ENCODE results near the gene CNTN1.

The CNTN1 gene

DNA sequence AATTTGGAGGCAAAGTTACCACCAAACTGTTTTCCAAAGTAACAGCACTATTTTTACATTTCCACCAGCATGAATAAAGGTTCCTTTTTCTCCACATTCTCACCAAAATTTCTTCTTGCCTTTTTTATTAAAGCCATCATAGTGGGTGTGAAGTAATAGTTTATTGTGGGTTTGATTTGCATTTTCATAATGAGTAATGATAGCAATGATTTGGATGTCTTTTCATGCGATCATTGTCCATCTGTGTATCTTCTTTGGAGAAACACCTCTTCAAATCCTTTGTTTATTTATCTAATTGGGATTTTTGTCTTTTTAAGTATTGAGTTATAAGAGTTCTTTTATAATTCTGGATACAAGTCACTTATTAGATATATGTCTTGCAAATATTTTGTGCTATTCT, 172.7 kb downstream of the CNTN1 start:
- no peak for DNase-seq

GRCh38 chr12:40870981-40871380, 178.7 kb downstream of the CNTN1 start:
- no peak for DNase-seq

GRCh38 chr12:40874868-40875267, 182.6 kb downstream of the CNTN1 start:
- DNase-seq = no peak

- DNase-seq = no peak
These were observed 197.1 kb downstream of the CNTN1 start for GRCh38 chr12:40889329-40889728.

DNA sequence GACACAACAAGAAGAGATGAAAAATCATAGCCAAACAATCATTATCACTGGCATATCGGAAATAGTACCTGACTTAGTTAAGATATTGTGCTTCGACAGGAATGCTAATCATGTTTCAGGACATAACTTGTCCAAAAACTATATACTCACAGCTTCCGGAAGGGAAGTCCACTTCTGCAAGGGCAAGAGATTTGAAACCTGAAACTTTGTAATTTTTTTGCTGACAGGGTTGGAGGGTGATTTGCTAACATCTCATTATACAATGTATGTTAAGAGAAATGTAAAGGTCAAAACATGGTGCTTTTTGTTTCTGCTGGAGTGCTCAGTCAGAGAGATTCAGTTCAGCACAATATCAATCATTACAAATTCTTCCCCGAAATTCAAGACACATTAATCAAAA, 200.3 kb downstream of the CNTN1 start:
- no peak for DNase-seq

GRCh38 chr12:40898505-40898904, 206.3 kb downstream of the CNTN1 start:
- DNase-seq = no peak

DNA sequence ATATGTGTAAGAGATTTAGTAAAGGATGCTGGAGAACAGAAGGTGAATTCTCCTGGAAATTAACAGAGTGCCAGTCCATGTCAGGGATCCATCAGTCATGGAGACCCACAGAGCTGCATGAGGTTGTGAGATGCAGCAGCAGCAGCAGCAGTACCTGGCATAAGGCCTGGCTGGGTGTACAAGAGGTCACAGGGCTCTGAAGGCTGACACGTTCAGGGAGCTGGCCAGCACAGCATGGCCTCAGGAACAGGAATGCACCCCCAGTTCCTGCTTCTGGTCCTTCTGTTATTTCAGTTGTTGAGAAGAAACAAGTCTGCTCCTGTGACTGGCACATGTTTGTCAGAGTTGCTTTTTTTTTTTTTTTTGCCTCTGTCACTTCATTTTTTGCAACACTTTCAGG, 210.8 kb downstream of the CNTN1 start:
- DNase-seq = no peak

DNA sequence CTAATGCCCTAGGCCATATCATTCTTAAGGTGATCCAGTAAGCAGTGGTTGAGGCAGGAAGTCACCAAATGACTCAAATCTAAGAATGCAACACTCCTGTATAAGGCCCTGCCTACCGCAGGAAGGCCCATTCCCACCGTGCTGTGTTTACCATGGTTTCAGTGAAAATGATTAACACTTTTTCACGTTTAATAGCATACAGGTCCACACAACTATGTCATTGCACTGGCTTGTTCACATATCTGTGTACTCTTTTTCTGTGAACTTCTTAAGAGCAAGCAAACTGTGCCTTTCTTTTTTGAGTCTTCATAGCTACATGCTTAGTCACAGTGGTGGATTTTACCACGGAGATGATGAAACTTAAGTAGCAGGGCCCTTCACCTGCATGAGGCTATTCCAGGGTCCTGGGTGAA, 214.9 kb downstream of the CNTN1 start:
- no peak for DNase-seq

DNA sequence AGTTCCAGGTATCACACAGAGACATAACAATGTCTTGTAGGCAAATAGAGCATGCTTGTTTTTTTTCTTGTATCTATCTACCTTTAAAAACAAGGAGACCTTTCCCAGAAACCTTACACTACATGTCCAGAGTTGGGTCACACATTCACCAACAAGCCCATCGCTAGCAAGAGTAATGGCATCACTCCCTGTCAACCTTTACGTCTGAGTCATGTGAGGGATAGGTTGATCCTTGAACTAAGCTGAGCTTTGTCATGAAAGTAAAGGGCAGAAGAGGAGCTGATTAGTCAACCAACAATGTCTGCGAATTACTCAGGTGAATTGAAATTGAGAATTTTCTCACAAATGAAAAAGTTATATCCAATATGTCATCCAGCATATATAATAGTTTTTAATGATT, 219.4 kb downstream of the CNTN1 start:
- no peak for DNase-seq

DNA sequence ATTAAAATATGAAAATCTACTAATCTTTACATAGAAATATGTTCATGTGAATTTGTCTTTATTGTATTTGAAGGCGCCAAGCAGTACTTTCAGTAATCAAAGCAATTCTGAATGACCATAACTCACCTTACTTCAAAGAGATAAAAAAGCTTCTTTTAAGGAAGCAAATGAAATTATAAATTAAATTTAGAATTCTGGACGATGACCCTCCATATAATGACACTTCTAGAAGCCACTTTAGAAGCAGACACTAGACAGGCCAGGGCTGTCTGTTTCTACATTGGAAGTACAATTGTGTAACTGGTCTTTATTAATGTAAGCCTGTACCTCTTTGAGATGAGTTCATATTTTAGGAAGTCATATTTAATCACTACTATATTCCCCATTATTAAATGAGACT, 222.9 kb downstream of the CNTN1 start:
- DNase-seq = no peak

- DNase-seq = no peak
These were observed 225.3 kb downstream of the CNTN1 start for GRCh38 chr12:40917561-40917960.

GRCh38 chr12:40921563-40922163, 229.4 kb downstream of the CNTN1 start:
- DNase-seq = no peak

- no peak for DNase-seq
These were observed 245.7 kb downstream of the CNTN1 start for GRCh38 chr12:40937891-40938290.

DNA sequence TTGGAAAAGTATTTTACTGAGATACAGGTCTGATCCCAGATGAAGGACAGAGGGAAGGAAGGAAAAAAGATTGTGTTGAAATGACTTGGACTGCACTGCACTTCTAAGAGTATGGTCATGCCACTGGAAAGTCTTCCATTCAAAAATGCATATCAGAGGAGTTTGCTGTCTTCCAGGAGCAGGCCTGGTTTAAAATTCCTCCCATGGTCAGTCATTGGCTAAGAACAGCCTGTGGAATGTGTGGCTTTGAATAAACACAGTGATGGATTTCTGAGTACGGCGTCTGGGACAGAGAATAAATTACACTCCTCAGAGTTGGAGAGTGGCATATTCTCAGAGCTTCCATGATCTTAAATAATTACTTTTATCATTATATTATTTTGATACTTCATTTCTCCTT, 250.1 kb downstream of the CNTN1 start:
- DNase-seq = no peak

GRCh38 chr12:40945772-40946171, 253.5 kb downstream of the CNTN1 start:
- DNase-seq = no peak

DNA sequence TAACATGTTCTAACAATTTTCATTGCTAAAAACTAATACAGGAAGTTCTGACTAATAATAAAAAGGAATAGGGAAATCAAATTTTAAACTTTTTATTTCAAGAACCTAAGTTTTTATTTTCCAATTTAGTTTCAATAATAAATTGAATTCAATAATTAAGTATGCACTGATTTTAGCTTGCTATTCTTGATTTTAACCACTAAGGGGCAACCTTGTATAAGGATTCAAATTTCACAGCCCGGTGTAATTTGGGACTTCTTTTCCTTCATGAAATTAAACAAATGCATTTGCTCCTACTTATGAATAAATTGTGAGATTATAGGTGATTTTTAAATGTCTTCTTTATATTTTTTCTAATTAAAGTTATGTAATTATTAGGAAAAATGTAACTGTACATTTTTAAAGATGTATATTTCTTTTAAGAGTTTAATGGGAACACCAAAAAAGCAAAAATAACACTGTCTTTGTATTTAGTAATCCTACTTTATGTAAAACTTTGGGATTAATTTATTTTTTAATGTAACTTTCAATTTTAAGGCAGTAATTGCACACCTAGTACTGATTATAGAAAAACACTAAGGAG, 254.5 kb downstream of the CNTN1 start:
- DNase-seq = no peak

GRCh38 chr12:40947797-40948196, 255.6 kb downstream of the CNTN1 start:
- DNase-seq = no peak

GRCh38 chr12:40953076-40953475, 260.8 kb downstream of the CNTN1 start:
- no peak for DNase-seq

DNA sequence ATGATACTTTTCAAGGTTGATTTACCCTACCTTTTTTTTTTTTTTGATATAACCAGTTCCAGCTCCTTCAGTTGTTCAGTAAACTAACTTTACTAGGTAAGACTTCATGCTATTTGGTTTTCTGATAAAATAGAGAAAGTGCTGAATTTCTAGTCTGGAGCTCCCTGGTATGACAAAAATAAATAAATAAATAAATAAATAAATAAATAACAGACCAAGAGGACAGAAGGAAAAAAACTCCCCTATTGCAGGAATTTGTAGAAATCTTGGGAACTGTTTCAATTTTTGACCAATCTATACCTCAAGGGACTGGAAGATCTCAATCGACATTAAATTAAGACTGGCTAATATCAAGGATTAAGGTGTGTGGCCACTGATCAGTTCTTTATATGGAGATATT, 265.2 kb downstream of the CNTN1 start:
- DNase-seq = no peak

DNA sequence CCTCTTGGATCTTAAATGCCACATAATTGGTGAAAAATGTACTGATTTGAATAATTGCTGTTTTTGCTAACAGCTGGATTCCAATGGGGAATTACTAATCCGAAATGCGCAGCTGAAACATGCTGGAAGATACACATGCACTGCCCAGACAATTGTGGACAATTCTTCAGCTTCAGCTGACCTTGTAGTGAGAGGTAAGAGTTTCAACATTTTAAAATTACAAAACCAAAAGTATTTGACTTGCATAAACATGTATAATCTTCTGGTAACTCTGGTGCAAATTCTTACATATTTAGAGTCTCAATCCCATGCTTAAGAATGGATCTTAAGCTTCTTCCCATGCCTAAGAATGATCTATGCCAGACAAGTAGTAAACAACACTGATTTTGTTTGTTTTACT, 266.8 kb downstream of the CNTN1 start:
- no peak for DNase-seq

DNA sequence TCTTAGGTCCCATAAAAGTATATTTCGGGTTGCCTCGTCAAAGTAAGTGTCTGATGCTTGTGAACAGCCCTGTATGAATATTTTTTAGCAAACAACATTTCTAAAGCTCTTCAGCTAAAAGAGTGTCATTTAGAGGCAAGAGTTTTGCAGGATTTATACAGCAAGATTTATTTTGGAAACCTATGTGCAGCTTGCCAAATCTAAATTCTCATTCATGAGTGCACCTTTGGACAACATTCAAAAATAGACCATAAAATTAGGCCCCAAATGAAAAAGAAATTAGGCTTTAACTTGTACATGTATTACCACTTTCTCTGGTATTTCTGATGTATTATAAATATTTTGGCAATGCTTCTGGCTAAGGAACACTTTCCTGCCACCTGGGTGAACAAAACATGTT, 271.5 kb downstream of the CNTN1 start:
- DNase-seq = no peak

DNA sequence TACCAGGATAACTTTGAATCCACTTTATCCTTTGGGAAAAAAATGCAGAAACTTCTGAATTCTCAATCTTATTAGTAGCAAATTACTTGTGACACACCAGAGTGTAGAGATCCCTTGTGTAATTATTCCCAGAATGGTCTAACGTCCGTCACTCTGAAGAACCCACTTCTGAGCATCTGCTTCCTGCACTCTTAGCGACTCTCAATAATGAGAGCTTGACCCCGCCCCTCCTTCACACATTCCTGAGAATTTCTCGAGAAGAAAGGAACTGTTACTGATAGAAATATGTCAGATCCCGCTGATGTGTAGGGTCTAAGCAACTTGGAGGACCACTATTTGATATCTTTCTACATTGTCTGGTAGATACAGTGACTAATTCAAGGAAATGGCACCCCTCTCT, 277.6 kb downstream of the CNTN1 start:
- no peak for DNase-seq

DNA sequence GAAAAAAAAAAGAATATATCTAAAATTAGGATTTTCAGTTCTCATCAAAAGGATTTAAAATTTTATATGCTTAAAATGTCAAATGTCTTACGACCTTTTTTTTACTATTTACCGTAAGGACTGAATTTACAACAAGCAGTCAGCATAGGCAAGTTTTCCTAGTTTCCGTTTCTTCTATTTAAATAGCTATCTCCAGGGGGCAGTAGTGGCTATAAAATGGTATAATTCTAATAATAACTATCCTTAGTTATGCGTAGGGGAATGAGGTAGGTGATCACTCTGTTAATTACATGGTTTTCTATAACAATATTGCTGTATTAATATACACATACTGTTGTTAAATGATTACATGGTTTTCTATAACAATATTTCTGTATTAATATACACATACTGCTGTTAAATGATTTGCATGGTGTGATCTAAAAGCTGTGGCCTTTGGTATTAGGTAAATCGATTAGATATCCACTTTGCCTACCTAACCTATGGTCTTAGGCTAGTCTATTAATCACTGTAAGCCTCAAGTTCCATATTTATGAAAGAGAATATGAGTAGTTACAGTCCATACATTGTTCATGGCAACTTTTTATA, 278.2 kb downstream of the CNTN1 start:
- no peak for DNase-seq

- DNase-seq = no peak
These were observed 279.7 kb downstream of the CNTN1 start for GRCh38 chr12:40971911-40972310.

- no peak for DNase-seq
These were observed 284.3 kb downstream of the CNTN1 start for GRCh38 chr12:40976546-40976945.

Data from activated T-cell treated with anti-CD3 and anti-CD28 coated beads for 4 hours (primary cell).